ENCODE results near the gene CD8B2.
"Not testable (repeated sequence)": the region's sequence is repeated elsewhere in the genome, so short reads cannot be mapped to it uniquely, and the experiment has no call there.

The CD8B2 gene

DNA sequence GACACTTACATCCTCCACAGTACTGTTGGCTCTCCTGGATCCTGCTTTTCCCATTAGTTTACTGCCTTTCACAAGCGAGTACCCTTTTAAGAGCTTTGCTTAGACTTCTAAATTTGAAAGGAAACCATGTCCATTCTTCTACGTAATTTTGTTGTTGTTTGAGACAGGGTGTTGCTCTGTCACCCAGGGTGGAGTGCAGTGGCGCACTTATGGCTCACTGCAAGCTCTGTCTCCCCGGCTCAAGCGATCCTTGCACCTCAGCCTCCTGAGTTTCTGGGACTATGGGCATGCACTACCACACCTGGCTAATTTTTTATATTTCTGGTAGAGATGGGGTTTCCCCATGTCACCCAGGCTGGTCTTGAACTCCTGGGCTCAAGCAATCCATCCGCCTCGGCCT, 24.8 kb downstream of the CD8B2 start:
- not testable (repeated sequence) for DNase-seq (ENCODE audit: low spot score)

- DNase-seq (ENCODE audit: low spot score) = not testable (repeated sequence)
Measured at GRCh38 chr2:106513391-106513790, 26.2 kb downstream of the CD8B2 start.

- DNase-seq (ENCODE audit: low spot score) = not testable (repeated sequence)
Measured at GRCh38 chr2:106514827-106515226, 27.7 kb downstream of the CD8B2 start.

DNA sequence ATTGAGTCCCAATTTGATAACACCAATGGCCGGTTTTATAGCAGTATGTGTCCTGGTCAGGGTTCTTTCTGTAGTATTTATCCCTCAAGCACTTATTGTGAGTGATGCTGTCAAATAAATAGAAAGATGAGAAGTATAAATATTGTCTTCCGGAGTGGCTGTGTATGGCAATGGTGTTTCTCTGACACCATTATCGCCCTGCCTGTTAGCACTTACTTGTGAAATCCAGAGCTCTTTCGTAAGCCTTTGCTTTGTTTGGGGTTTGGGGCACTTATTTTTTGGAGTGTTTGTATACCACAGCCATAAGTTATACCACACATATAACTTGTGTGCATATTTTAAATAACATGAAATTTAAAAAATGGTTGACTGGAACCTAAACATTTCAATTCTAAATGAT, 29.3 kb downstream of the CD8B2 start:
- no peak for DNase-seq (ENCODE audit: low spot score)

DNA sequence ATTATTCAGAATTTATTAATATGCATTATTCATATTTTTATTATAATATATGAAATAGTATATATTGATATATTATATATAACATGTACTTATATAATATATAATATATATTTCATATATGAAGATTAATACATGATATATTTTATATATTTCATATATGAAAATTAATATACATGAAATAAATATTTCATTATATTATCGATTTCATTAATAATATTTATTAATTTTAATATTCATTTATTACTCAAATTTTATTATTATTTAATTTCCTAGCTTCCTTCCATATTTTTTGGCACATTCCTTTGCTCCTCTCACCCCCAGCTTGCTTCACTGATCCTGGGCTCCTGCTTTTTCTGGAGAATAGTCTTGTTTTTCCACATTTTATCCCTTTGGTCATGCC, 29.7 kb downstream of the CD8B2 start:
- DNase-seq (ENCODE audit: low spot score) = no peak

DNA sequence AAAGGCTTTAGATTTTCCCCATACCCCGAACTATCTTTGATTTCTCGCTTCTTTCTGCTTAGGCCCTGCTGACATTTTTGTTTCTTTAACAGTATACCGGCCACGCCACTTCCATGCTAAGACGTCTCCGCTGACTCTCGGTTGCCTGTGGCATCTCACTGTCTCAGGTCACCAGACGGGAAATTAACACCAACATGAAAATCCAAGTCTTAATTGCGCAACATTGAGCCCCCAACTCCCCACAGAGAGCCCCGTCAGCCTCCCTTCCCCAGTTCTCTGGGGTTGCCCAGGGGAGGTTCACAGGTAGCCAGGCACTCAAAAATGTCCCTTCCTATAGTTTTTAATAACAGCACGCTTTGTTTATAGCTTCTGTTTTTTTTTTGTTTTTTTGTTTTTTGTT, 30.2 kb downstream of the CD8B2 start:
- no peak for DNase-seq (ENCODE audit: low spot score)

- DNase-seq (ENCODE audit: low spot score) = no peak
Measured at GRCh38 chr2:106519767-106520166, 32.6 kb downstream of the CD8B2 start.

DNA sequence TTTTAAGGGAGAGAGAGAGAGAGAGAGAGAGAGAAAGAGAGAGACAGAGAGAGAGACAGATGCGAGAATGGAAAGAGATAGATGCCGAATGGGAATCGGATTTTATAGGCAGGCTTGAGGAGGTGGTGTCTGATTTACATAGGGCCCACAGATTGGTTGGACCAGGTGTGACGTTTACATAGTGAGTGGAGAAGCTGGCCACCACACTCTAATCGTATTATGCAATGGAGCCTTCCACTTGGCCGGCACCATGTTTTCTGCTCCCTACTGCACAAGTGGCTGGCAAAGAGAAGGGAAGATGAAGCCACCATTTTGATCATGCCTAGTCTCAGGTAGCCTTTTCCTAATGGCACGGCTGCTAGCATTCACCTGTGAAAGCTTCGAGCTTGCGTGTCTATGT, 33.9 kb downstream of the CD8B2 start:
- no peak for DNase-seq (ENCODE audit: low spot score)

DNA sequence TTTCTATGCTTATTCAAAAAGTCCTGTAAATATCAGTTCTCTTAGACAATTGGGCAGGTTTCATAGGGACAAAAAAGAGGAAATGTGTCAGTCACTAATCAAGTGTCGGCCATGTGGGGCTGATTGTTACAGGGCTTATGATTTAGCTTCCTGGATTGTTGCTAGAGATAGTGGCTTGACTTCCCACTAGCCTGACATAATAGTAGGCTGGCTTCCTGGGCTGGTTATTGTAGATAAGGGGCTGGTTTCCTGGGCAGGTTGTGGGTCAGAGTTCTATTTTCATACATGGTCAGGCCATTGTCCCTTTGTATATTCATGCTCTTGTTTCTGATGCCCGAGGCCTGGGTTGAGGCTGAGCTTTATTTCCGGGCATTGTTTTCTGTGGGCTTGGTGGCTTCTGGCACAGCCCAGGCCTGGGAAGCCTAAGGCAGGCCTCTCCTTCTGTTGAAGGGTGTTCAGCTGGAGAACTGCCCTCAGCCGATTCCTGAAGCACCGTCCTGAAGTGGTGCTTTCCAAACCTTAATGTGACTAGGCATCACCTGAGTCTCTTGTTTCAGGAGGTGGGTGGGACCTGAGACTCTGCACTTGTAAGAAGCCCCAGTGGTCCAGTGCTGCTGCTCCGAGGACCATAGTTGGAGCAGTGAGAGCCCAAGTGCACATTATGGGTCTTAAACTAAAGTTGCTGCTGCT, 37.0 kb downstream of the CD8B2 start:
- DNase-seq (ENCODE audit: low spot score) = no peak

GRCh38 chr2:106530866-106531265, 43.7 kb downstream of the CD8B2 start:
- no peak for DNase-seq (ENCODE audit: low spot score)

- no peak for DNase-seq (ENCODE audit: low spot score)
Measured at GRCh38 chr2:106531676-106532214, 44.6 kb downstream of the CD8B2 start.

DNA sequence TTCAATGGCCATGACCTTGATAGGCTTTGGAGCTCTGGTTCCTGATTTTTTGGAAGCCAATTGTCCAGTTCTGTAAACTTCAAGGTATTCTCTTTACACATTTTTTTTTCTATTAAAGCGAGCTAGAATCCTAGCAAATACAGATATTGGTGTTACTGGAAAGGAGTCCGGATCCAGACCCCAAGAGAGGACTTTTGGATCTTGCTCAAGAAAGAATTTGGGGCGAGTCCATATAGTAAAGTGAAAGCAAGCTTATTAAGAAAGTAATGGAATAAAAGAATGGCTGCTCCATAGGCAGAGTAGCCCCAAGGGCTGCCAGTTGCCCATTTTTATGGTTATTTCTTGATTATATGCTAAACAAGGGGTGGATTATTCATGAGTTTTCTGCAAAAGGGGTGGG, 45.1 kb downstream of the CD8B2 start:
- DNase-seq (ENCODE audit: low spot score) = no peak

DNA sequence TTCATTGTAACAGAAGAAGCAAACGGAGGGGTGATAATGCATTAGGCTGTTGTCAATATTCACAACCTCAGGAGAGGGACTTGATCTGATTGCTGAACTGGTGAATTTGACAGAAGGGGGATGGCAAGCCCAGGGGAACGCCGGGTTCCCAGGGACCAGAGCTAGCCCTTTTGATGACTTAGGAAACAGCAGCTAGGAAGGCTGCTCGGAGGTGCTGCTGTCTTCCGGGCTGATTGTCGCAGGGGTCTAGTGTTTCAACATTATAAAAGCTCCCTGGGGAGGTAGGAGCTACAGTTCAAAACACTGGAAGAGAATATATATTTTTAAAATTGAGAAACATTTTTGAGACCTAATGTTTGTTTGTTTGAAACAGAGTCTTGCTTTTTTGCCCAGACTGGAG, 47.3 kb downstream of the CD8B2 start:
- DNase-seq (ENCODE audit: low spot score) = no peak

DNA sequence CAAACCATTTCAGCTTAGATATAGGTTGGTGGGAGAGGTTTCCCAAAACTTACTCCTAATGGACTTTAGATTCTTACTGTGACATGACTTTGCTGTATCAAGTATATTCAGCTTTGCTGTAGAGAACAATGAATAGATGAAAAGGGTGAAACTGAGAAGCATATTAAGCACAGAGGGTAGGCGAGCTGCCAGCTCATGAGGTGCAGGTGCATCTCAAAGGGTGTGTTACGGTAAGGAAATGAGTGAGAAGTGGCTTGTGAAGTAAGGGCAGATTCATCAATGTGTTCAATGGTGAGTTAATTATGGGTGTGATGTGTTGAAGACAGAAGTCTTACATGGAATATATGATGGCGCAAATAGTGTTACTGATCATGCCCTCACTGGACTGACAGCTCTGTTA, 49.3 kb downstream of the CD8B2 start:
- no peak for DNase-seq (ENCODE audit: low spot score)

DNA sequence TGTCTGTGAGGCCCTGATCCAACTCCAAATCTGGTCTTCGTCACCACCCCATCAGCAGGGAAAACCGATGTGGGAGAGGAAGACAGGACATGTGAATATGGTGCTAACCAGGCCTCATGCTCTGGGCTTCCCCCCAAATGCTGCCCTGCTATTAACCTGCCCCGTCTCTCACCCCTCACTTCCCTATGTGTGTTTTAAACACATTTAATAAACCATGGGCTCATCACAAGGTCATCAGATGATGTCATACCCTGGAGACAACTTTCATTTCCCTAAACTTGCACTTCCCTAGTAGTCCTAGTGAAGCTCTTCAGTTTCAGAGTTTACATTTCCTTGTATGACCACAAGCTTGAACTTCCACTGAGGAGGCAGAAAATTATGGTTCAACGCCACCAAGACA, 49.9 kb downstream of the CD8B2 start:
- DNase-seq (ENCODE audit: low spot score) = no peak

DNA sequence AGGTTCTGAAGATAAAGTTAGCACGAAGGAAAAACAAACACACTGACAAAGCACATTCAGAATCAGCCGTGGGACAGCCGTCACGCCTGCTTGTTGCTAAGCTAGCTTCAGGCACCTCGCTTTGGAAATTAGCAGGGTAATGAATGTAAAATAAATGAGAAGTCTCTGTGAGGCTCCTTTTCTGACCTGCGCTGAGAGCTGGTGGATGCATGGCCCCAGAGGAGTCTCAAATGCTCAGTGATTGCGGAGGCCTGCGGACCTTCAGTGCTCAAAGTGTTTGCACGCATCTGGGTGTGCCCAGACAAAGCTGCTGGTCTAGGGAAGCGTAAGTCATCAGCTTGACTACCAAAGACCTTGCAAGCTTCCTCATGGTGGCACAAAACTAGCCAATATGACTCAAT, 50.6 kb downstream of the CD8B2 start:
- no peak for DNase-seq (ENCODE audit: low spot score)

DNA sequence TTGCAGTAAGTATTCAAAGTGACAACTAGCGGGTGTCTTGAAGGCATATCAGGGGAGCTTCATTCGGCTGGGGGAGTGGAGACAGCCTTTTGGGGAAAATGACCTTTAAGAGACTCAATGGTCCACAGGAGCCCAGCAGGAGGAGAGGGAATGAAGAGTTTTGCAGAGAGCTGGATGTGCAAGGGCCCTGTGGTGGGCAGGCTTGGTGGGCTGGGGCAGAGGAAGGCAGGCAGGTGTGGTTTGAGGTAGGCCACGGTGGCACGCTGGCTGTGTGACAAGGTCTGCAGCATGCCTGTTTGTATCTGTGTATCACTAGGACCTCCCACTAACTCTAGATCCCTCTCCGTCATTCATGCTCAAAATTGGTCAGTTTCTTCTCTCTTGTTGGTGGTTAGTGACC, 53.7 kb downstream of the CD8B2 start:
- DNase-seq (ENCODE audit: low spot score) = no peak

DNA sequence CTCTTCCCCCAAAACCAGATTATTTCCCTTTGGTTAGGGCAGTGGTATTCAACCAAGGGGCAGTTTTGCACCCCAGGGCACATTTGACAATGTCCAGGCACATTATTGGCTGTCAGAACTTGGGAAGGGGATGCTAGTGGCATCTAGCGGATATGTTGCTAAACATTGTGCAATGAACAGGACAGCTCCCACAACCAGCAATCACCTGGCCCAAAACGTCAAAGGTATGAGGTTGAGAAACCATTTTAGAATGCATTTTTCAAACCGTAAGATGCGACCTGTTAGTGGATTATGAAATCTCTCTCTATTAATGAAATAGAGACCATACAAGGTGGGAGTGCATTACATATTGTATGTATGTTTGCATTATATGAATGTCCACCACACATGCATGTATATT, 54.2 kb downstream of the CD8B2 start:
- no peak for DNase-seq (ENCODE audit: low spot score)

GRCh38 chr2:106542746-106543359, 55.7 kb downstream of the CD8B2 start:
- DNase-seq (ENCODE audit: low spot score) = peak; percentile 59

DNA sequence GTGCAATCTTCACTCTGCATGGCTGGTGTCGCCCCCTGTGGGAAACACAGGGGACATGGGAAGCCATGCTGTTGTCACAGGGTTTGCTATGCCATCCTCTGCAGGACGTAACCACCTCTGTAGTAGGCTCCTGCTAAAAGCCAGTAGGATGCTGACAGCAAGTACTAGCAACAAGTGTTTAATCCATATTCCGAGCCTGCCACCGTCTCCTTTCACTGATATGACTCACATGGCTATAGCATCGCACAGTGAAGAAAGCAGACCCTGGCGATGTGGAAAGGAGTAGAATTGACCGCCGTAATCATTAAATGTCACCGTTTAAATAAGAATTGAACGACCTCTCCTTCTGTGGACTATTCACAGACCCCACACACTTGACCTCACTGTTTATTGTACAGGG, 57.8 kb downstream of the CD8B2 start:
- DNase-seq (ENCODE audit: low spot score) = no peak

DNA sequence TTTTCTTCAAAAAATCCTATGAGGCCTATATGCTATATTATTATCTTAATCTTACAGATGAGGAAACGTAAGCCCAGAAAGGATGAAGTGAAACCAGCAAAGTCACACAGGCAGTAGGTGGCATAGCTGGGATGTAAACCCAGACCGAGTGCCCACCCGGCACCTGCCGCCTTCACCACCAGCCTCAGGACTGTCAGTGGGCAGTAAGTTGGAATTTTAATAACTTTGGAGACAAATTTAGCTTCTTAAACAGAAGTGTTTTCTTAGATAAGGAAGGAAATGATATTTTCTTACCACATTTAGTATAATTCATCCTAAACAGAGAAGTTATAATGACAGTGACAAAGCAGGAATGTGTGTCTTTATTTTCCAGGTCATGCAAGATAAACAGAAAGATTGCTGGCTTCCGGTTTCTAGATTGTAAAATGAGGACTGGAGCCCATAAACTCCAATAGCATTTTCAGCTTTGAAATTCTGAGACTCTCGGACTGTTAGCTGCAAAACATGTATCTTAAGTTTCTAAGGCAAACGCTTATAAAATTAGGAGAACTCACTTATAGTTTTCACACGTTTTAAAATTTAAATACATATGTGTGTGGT, 59.3 kb downstream of the CD8B2 start:
- no peak for DNase-seq (ENCODE audit: low spot score)

DNA sequence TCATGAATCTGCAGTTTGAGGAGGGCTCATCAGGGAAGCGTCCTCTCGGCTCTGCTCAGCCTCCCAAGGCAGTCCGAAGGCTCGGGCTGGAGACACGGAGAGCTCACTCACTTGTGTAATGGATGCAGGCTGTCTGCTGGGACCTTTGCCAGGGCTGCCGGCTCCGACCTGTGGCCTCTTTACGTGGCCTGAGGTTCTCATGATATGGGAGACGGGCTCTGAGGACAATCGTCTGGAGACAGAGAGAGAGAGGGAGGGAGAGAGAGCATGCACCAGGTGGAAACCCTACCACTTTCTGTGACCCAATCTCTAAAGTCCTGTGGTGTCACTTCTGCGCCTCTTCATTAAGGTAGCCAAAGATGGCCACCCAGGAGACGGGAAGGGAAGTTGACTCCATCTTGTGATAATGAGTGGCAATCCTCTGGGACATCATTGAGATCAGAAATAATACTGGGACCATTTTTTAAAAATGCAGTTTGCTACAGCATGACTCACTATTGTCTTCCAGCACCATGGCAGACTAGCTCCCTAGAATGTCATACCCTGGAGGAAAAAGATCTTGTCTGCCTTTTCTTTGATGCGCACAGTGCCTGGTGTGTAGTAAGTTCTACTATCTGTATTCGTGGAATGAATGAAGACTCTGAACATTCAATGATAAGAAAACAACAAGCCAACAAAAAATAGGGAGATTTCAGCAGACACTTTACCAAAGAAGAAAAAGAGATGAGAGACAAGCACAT, 60.2 kb downstream of the CD8B2 start:
- no peak for DNase-seq (ENCODE audit: low spot score)
